ENCODE measurements around the gene CRB2.

CRB2 gene

GRCh38 chr9:123319541-123320339 lies 36.3 kb upstream of the CRB2 start:
- Mint-ChIP-seq H3K9me3 (no peaks in the 10 kb centered on the region), H3K36me3 (ENCODE audit: low read depth) (no peaks in the 10 kb centered on the region), H3K4me1 (peaks cover 29% of the 10 kb centered on the region), H3K27me3 (ENCODE audit: low read depth) (peaks cover 3% of the 10 kb centered on the region), H3K4me3 (no peak overlapping the region), H3K27ac (peak overlapping the region; percentile 21 to 90 (median 36))
- no peak for TF ChIP-seq CTCF (IDR thresholded peaks at IDR 0.05; ENCODE audit: unreplicated experiment in 3 of 3)

- no peak overlapping the region for H3K4me3 Mint-ChIP-seq
- TF ChIP-seq CTCF (IDR thresholded peaks at IDR 0.05; ENCODE audit: unreplicated experiment in 3 of 3): no peak
- H3K4me1 Mint-ChIP-seq: peaks cover 36% of the 10 kb centered on the region
- H3K27ac Mint-ChIP-seq: no peak overlapping the region
- peaks cover 7% of the 10 kb centered on the region for H3K27me3 Mint-ChIP-seq (ENCODE audit: low read depth)
- H3K9me3 Mint-ChIP-seq: no peaks in the 10 kb centered on the region
- H3K36me3 Mint-ChIP-seq (ENCODE audit: low read depth): no peaks in the 10 kb centered on the region
These were observed 35.2 kb upstream of the CRB2 start for GRCh38 chr9:123320814-123321213.

DNA sequence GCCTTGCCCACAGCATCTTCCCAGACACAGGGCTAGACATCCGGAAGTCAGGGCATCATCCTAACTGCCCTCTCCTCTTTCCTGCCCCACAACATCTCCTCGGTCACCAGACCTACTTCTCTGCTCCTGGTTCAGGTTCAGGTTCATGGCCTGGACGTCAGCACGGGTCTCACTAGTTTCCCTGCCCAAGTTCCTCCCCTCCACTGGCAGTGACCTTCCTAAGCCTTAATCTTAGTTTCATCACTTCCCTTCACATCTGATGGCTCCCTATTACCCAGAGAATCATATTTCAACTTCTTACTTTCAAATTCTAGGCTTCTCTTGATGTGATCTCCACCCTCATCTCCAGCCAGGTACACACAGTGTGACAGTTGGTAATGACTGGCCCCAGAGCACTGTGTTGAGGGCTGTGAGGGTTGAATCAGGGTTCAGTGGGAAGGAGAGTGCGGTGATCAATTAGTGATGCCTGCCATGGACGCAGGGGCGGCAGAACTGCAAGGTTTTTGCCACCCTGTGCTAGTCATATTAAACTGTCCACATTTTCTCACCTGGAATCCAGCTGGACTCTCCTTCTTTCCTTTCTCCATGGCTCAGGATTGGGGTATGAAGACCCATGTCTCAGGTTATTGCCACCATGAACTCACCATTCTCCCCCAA lies 34.3 kb upstream of the CRB2 start:
- no peak for TF ChIP-seq CTCF (IDR thresholded peaks at IDR 0.05; ENCODE audit: unreplicated experiment in 3 of 3)
- peaks cover 43% of the 10 kb centered on the region for H3K4me1 Mint-ChIP-seq
- H3K9me3 Mint-ChIP-seq: no peaks in the 10 kb centered on the region
- no peaks in the 10 kb centered on the region for H3K36me3 Mint-ChIP-seq (ENCODE audit: low read depth)
- no peak overlapping the region for H3K4me3 Mint-ChIP-seq
- H3K27me3 Mint-ChIP-seq (ENCODE audit: low read depth): peaks cover 7% of the 10 kb centered on the region
- peak overlapping the region in 2 of 3 experiments; percentile 31 to 56 for H3K27ac Mint-ChIP-seq

DNA sequence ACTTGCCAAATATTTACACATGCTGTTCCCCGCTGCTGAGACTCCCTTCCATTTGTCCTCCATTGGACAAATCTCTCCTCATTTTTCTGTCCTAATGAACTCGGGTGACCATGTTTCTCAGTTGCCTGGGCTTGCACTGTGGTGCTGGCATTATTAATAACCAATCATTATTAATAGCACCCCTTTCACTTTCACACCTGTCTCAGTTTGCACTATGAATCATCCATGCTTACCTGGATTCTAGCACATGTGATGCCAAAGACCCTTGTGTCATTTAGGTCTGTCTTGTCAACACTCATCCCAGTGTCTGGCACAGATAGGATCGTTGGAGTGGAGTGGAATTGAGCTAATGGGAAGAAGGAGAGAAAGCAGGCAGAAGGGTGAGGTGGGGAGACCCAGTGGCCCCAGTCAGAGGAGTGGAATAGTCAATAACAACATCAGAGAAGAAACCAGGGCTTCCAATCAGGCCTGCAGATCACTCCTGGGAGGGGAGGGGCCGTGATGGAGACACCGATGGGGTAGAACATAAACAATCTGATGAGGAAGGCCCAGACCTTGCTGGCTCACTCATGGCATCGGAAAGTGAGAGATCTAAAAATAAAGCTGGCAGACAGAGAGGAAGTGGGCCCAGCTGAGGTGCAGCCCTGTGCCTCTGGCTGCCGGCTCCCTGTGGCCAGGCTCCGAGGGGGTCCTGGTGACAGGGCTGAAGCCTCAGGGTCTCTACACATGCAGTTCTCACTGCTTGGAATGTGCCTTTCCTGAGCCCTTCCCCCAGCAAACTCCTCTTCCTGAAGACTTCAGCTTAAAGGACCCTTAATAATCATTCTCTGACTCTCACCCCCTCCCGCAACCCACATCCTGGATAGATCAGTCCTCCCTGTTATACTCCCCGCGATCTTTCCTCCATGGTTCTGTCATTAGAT lies 33.5 kb upstream of the CRB2 start:
- peaks cover 44% of the 10 kb centered on the region for H3K4me1 Mint-ChIP-seq
- no peak for TF ChIP-seq CTCF (IDR thresholded peaks at IDR 0.05; ENCODE audit: unreplicated experiment in 3 of 3)
- H3K4me3 Mint-ChIP-seq: no peak overlapping the region
- peaks cover 8% of the 10 kb centered on the region for H3K27me3 Mint-ChIP-seq (ENCODE audit: low read depth)
- H3K27ac Mint-ChIP-seq: peak overlapping the region in 2 of 3 experiments; percentile 11 to 25
- no peaks in the 10 kb centered on the region for H3K9me3 Mint-ChIP-seq
- no peaks in the 10 kb centered on the region for H3K36me3 Mint-ChIP-seq (ENCODE audit: low read depth)

GRCh38 chr9:123323196-123324013 lies 32.6 kb upstream of the CRB2 start:
- Mint-ChIP-seq H3K9me3 (no peaks in the 10 kb centered on the region), H3K27ac (peak overlapping the region in 2 of 3 experiments; percentile 11 to 25), H3K4me1 (peaks cover 43% of the 10 kb centered on the region), H3K27me3 (ENCODE audit: low read depth) (peaks cover 10% of the 10 kb centered on the region), H3K4me3 (no peak overlapping the region), H3K36me3 (ENCODE audit: low read depth) (no peaks in the 10 kb centered on the region)
- TF ChIP-seq CTCF (IDR thresholded peaks at IDR 0.05; ENCODE audit: unreplicated experiment in 3 of 3): no peak
